Measurements from ENCODE around the gene RPTOR.

DNA sequence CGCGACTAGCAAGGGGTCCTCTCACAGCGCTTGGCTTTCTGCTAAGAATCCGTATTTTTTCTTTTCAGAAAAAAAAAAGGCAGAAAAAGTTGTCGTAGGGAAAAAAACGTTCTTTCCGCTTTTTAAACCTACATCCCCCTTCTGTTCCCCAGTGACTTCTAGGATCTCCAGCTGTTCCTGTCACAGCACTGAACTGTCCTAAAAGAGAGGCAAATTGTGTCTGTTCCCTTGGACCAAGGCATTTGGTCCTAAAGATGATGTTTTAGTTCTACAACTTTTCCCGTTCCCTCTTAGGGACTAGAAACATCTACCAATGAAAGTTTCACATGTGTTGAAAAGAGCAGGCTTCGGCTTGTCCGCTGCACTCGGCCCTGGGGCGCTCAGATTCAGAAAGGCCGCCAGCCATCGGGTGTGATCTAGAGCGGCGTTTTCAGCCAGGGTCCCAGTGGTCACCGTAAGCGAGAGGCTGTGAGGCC, 346.3 kb downstream of the RPTOR start:
- TF ChIP-seq EP300 (conservative IDR thresholded peaks at IDR 0.05; ENCODE audit: poor library complexity, severe bottlenecking), result no peak
- TF ChIP-seq, protein P1, sequence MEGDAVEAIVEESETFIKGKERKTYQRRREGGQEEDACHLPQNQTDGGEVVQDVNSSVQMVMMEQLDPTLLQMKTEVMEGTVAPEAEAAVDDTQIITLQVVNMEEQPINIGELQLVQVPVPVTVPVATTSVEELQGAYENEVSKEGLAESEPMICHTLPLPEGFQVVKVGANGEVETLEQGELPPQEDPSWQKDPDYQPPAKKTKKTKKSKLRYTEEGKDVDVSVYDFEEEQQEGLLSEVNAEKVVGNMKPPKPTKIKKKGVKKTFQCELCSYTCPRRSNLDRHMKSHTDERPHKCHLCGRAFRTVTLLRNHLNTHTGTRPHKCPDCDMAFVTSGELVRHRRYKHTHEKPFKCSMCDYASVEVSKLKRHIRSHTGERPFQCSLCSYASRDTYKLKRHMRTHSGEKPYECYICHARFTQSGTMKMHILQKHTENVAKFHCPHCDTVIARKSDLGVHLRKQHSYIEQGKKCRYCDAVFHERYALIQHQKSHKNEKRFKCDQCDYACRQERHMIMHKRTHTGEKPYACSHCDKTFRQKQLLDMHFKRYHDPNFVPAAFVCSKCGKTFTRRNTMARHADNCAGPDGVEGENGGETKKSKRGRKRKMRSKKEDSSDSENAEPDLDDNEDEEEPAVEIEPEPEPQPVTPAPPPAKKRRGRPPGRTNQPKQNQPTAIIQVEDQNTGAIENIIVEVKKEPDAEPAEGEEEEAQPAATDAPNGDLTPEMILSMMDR (IDR thresholded peaks at IDR 0.05; ENCODE audit: poor library complexity, severe bottlenecking), result no peak
- no peak for TF ChIP-seq TAF1 (IDR thresholded peaks at IDR 0.05; ENCODE audit: low read depth)
- no peak for TF ChIP-seq POLR2AphosphoS5 (IDR thresholded peaks at IDR 0.05)
- no peak for TF ChIP-seq EZH2 (IDR thresholded peaks at IDR 0.05; ENCODE audit: borderline replicate concordance, insufficient read depth, low read length, poor library complexity, severe bottlenecking)
- TF ChIP-seq MXI1 (conservative IDR thresholded peaks at IDR 0.05; ENCODE audit: poor library complexity, severe bottlenecking), result no peak
- TF ChIP-seq, protein P2, sequence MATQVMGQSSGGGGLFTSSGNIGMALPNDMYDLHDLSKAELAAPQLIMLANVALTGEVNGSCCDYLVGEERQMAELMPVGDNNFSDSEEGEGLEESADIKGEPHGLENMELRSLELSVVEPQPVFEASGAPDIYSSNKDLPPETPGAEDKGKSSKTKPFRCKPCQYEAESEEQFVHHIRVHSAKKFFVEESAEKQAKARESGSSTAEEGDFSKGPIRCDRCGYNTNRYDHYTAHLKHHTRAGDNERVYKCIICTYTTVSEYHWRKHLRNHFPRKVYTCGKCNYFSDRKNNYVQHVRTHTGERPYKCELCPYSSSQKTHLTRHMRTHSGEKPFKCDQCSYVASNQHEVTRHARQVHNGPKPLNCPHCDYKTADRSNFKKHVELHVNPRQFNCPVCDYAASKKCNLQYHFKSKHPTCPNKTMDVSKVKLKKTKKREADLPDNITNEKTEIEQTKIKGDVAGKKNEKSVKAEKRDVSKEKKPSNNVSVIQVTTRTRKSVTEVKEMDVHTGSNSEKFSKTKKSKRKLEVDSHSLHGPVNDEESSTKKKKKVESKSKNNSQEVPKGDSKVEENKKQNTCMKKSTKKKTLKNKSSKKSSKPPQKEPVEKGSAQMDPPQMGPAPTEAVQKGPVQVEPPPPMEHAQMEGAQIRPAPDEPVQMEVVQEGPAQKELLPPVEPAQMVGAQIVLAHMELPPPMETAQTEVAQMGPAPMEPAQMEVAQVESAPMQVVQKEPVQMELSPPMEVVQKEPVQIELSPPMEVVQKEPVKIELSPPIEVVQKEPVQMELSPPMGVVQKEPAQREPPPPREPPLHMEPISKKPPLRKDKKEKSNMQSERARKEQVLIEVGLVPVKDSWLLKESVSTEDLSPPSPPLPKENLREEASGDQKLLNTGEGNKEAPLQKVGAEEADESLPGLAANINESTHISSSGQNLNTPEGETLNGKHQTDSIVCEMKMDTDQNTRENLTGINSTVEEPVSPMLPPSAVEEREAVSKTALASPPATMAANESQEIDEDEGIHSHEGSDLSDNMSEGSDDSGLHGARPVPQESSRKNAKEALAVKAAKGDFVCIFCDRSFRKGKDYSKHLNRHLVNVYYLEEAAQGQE (IDR thresholded peaks at IDR 0.05; ENCODE audit: borderline replicate concordance), result no peak
- TF ChIP-seq RAD21 (conservative IDR thresholded peaks at IDR 0.05), result no peak
